Adrenal gland (tissue), 5 donors: ENCODE measurements around the gene IL18R1.

ENCODE experiments used
- CTCF ChIP-seq, 6 experiments: fragments of 450-650 bp in 4 of 6; fragments of 200-600 bp in 2 of 6; sonication (generic) in 1 of 6; IDR thresholded peaks; 1 replicate in 5 of 6; 2 replicates in 1 of 6; pipeline versions ENCODE4 v1.5.1 to v1.8.0; 2016 to 2021; ENCODE audit warnings: antibody characterized with exemption in 6 of 6, mild to moderate bottlenecking in 2 of 6, moderate library complexity in 1 of 6
- POLR2A ChIP-seq, 2 donors: fragments of 450-650 bp; IDR thresholded peaks; one replicate each; pipeline ENCODE4 v1.6.1; 2017; ENCODE audit warnings: antibody characterized with exemption in 2 of 2, mild to moderate bottlenecking in 2 of 2, moderate library complexity in 1 of 2
- donor health status: DM: no; HTN: no; CAD: no.

GRCh38 chr2:102361632-102362241 lies 6.1 kb downstream of the IL18R1 start:
- TF ChIP-seq CTCF (IDR thresholded peaks at IDR 0.05), result no peak
- TF ChIP-seq POLR2A (IDR thresholded peaks at IDR 0.05), result no peak
